Measurements from ENCODE around the gene GARNL3. TPM values are rescaled to one million over a fixed set of nuclear protein-coding genes. Genes with fewer than 3 reads are reported as not detected.

GARNL3 gene
- total RNA-seq, 6 experiments from 2014 or later, result 4.4 to 9.7 (median 6.1) TPM

- 91% methylated on average over 4 of the region's 4 CpGs for whole genome bisulfite sequencing (ENCODE audit: insufficient coverage, low coverage, low lambda C conversion rate, missing lambda C conversion rate)
- Histone ChIP-seq H3K4me3 (no peak overlapping the region), H3K9me3 (no peaks in the 10 kb centered on the region), H3K27me3 (no peaks in the 10 kb centered on the region), H3K4me1 (no peaks in the 10 kb centered on the region), H3K27ac (no peak overlapping the region), H3K36me3 (no peaks in the 10 kb centered on the region)
- TF ChIP-seq CTCF (IDR thresholded peaks at IDR 0.05), result no peak
- no peak for TF ChIP-seq POLR2A (IDR thresholded peaks at IDR 0.05)
- intact Hi-C loops (cut with DNase I), result no loop called here
- DNase-seq (no peak), ATAC-seq (no peak)
These were observed 31.0 kb upstream of the GARNL3 start for GRCh38 chr9:127233550-127233949.

- no peak for ATAC-seq
- Histone ChIP-seq H3K4me1 (no peaks in the 10 kb centered on the region), H3K27me3 (no peaks in the 10 kb centered on the region), H3K4me3 (no peak overlapping the region), H3K36me3 (no peaks in the 10 kb centered on the region), H3K27ac (no peak overlapping the region), H3K9me3 (no peaks in the 10 kb centered on the region)
- DNase-seq, result no peak
- TF ChIP-seq CTCF (IDR thresholded peaks at IDR 0.05) (no peak), POLR2A (IDR thresholded peaks at IDR 0.05) (no peak)
- 92% methylated on average over 1 of the region's 1 CpG for WGBS (ENCODE audit: insufficient coverage, low coverage, low lambda C conversion rate, missing lambda C conversion rate)
- intact Hi-C loops (cut with DNase I), result no loop called here
These were observed 30.6 kb upstream of the GARNL3 start for GRCh38 chr9:127233989-127234388.

- intact Hi-C loops (cut with DNase I), result no loop called here
- Histone ChIP-seq H3K36me3 (no peaks in the 10 kb centered on the region), H3K27ac (no peak overlapping the region), H3K4me3 (no peak overlapping the region), H3K4me1 (no peaks in the 10 kb centered on the region), H3K27me3 (no peaks in the 10 kb centered on the region), H3K9me3 (no peaks in the 10 kb centered on the region)
- whole genome bisulfite sequencing (ENCODE audit: insufficient coverage, low coverage, low lambda C conversion rate, missing lambda C conversion rate), result 76% methylated on average over 2 of the region's 4 CpGs
- no peak for TF ChIP-seq CTCF (IDR thresholded peaks at IDR 0.05)
- no peak for ATAC-seq
- no peak for DNase-seq
These were observed 26.8 kb upstream of the GARNL3 start for GRCh38 chr9:127237801-127238200.

GRCh38 chr9:127241354-127241753 lies 23.2 kb upstream of the GARNL3 start:
- Histone ChIP-seq H3K36me3 (no peaks in the 10 kb centered on the region), H3K27me3 (no peaks in the 10 kb centered on the region), H3K4me1 (peaks cover 0 to 7% (median 0%) of the 10 kb centered on the region in 4 donors), H3K9me3 (no peaks in the 10 kb centered on the region), H3K4me3 (no peak overlapping the region), H3K27ac (no peak overlapping the region)
- intact Hi-C loops (cut with DNase I), result no loop called here
- TF ChIP-seq CTCF (IDR thresholded peaks at IDR 0.05), result no peak
- TF ChIP-seq POLR2A (IDR thresholded peaks at IDR 0.05), result no peak
- ATAC-seq (no peak), DNase-seq (no peak)
- WGBS (ENCODE audit: insufficient coverage, low coverage, low lambda C conversion rate, missing lambda C conversion rate), result 91% methylated on average over 2 of the region's 2 CpGs

Data from right lobe of liver (tissue), 6 donors.